ENCODE measurements around the gene PLA2G2C. TPM values are rescaled to one million over a fixed set of nuclear protein-coding genes. Genes with fewer than 3 reads are reported as not detected.
"Not testable (repeated sequence)": the region's sequence is repeated elsewhere in the genome, so short reads cannot be mapped to it uniquely, and the experiment has no call there.

The PLA2G2C gene
- total and polyA plus RNA-seq, 7 donors: 0.09 to 5.5 (median 1.4) TPM; not detected in 2

- no peak for DNase-seq
- 94 to 95% methylated on average over 3 of the region's 3 CpGs for WGBS, 2 donors
- Histone ChIP-seq H3K4me3 (no peak overlapping the region), H3K4me1 (no peaks in the 10 kb centered on the region), H3K36me3 (no peaks in the 10 kb centered on the region), H3K27ac (no peak overlapping the region), H3K27me3 (peaks cover 0 to 8% (median 0%) of the 10 kb centered on the region in 3 donors), H3K9me3 (no peaks in the 10 kb centered on the region)
- TF ChIP-seq POLR2AphosphoS5 (IDR thresholded peaks at IDR 0.05) (no peak), POLR2A (IDR thresholded peaks at IDR 0.05) (no peak), EP300 (IDR thresholded peaks at IDR 0.05) (no peak), CTCF (IDR thresholded peaks at IDR 0.05) (no peak)
- intact Hi-C loops (cut with DNase I): no loop called here
Observed at GRCh38 chr1:20134995-20135394, 51.3 kb downstream of the PLA2G2C start.

GRCh38 chr1:20130518-20130917 lies 55.8 kb downstream of the PLA2G2C start:
- H3K27ac ChIP-seq; H3K4me1 ChIP-seq; H3K9me3 ChIP-seq; H3K27me3 ChIP-seq; H3K4me3 ChIP-seq; H3K36me3 ChIP-seq; intact Hi-C loops (cut with DNase I): not testable (repeated sequence)
- WGBS, 2 donors: 95 to 99% methylated on average over 3 of the region's 3 CpGs
- peak; percentile 18 for DNase-seq

- no peak overlapping the region for H3K4me3 ChIP-seq
- TF ChIP-seq POLR2AphosphoS5 (IDR thresholded peaks at IDR 0.05) (no peak), CTCF (IDR thresholded peaks at IDR 0.05) (no peak), EP300 (IDR thresholded peaks at IDR 0.05) (no peak)
- no peaks in the 10 kb centered on the region for H3K36me3 ChIP-seq
- no peaks in the 10 kb centered on the region for H3K27me3 ChIP-seq
- intact Hi-C loops (cut with DNase I): no loop called here
- peaks cover 0 to 12% (median 12%) of the 10 kb centered on the region in 4 donors for H3K4me1 ChIP-seq
- no peaks in the 10 kb centered on the region for H3K9me3 ChIP-seq
- H3K27ac ChIP-seq: no peak overlapping the region
- DNase-seq: peak; percentile 42
- 94 to 96% methylated on average over 10 of the region's 10 CpGs for WGBS, 2 donors
Observed at GRCh38 chr1:20126806-20127440, 59.4 kb downstream of the PLA2G2C start.

- Histone ChIP-seq H3K27me3 (no peaks in the 10 kb centered on the region), H3K36me3 (no peaks in the 10 kb centered on the region), H3K27ac (no peak overlapping the region), H3K9me3 (no peaks in the 10 kb centered on the region), H3K4me1 (peaks cover 0 to 12% (median 12%) of the 10 kb centered on the region in 4 donors), H3K4me3 (no peak overlapping the region)
- intact Hi-C loops (cut with DNase I): no loop called here
- peak; percentile 14 for DNase-seq
- WGBS, 2 donors: 76 to 83% methylated on average over 9 of the region's 9 CpGs
- TF ChIP-seq CTCF (IDR thresholded peaks at IDR 0.05): no peak
Observed at GRCh38 chr1:20126041-20126805, 60.1 kb downstream of the PLA2G2C start.

- no peaks in the 10 kb centered on the region for H3K36me3 ChIP-seq
- DNase-seq: peak; percentile 19
- whole genome bisulfite sequencing, 2 donors: 83 to 87% methylated on average over 10 of the region's 10 CpGs
- intact Hi-C loops (cut with DNase I): no loop called here
- peaks cover 0 to 12% (median 12%) of the 10 kb centered on the region in 4 donors for H3K4me1 ChIP-seq
- no peak overlapping the region for H3K27ac ChIP-seq
- H3K9me3 ChIP-seq: no peaks in the 10 kb centered on the region
- H3K27me3 ChIP-seq: no peaks in the 10 kb centered on the region
- no peak overlapping the region for H3K4me3 ChIP-seq
- no peak for TF ChIP-seq CTCF (IDR thresholded peaks at IDR 0.05)
- TF ChIP-seq POLR2AphosphoS5 (IDR thresholded peaks at IDR 0.05): no peak
- no peak for TF ChIP-seq POLR2A (IDR thresholded peaks at IDR 0.05)
- TF ChIP-seq EP300 (IDR thresholded peaks at IDR 0.05): no peak
Observed at GRCh38 chr1:20125100-20125499, 61.2 kb downstream of the PLA2G2C start.
